PC-9 (cell line): ENCODE results near the gene CALML6.

Experiments used
- CTCF ChIP-seq: fragments of 200-600 bp; sonication (generic); conservative IDR thresholded peaks from 2 replicates; pipeline ENCODE4 v1.6.1; 2017; ENCODE audit warnings: mixed run types, antibody characterized with exemption, mild to moderate bottlenecking, moderate library complexity
- EZH2 ChIP-seq: fragments of 200-600 bp; sonication (generic); IDR thresholded peaks from 2 replicates; pipeline ENCODE4 v1.8.0; 2017; ENCODE audit warnings: antibody characterized with exemption, low read depth

GRCh38 chr1:1877865-1878436, 37.1 kb upstream of the CALML6 start:
- TF ChIP-seq CTCF = no peak
- TF ChIP-seq EZH2 = no peak
